Panc1 (cell line): ENCODE results near the gene SPEF1. TPM values are rescaled to one million over a fixed set of nuclear protein-coding genes. Genes with fewer than 3 reads are reported as not detected.

Experiments
- ATAC-seq: fragments of 200-7000 bp; cut with Tn5 transposase; 2 replicates; pipeline ENCODE4 v1.9.1; 2020; ENCODE audit warnings: mild to moderate bottlenecking, moderate library complexity
- BruUV-seq: library from RNA; stranded (reverse); fragments of 400-500 nt; replicated peaks from 2 replicates; lab custom pipeline; 2021; lab: Mats Ljungman, UMichigan
- CTCF ChIA-PET: fragments of 300-600 bp; sonication (Branson Sonifier 250); formaldehyde crosslinking; loops from one replicate; lab custom pipeline; 2022; ENCODE audit warnings: antibody characterized with exemption; lab: Charles Lee
- POLR2A ChIA-PET: fragments of 300-600 bp; sonication (Branson Sonifier 250); formaldehyde crosslinking; loops from one replicate; lab custom pipeline; 2022; ENCODE audit warnings: antibody characterized with exemption; lab: Charles Lee
- DNase-seq: peaks from one replicate; pipeline ENCODE4 v3.0.0-alpha.2; 2010; ENCODE audit warnings: low read depth, low spot score
- H3K27ac ChIP-seq: 2 replicates; pipeline ENCODE4 v1.5.1; 2011; ENCODE audit warnings: mild to moderate bottlenecking, low read length, inconsistent platforms
- H3K27me3 ChIP-seq: fragments of 200-500 bp; sonication (Bioruptor generic); 2 replicates; pipeline ENCODE4 v1.6.0; 2014; ENCODE audit warnings: low read length, inconsistent platforms; ENCODE audit not compliant: control insufficient read depth, insufficient read depth
- H3K36me3 ChIP-seq: fragments of 200-500 bp; sonication (Bioruptor generic); 2 replicates; pipeline ENCODE4 v1.5.1; 2014; ENCODE audit warnings: inconsistent platforms, mild to moderate bottlenecking, low read length, moderate library complexity; ENCODE audit not compliant: control insufficient read depth, insufficient read depth
- H3K4me1 ChIP-seq: 2 replicates; pipeline ENCODE4 v1.5.1; 2011; ENCODE audit warnings: inconsistent platforms, mild to moderate bottlenecking, low read length, moderate library complexity; ENCODE audit not compliant: control insufficient read depth, insufficient read depth
- H3K4me3 ChIP-seq, 2 experiments: 2 replicates each; pipeline ENCODE4 v1.5.1; 2011 to 2012; ENCODE audit warnings: low read depth in 2 of 2, low read length in 2 of 2, mild to moderate bottlenecking in 2 of 2, inconsistent platforms in 1 of 2, moderate library complexity in 1 of 2
- H3K9me3 ChIP-seq: fragments of 200-500 bp; sonication (Bioruptor generic); 2 replicates; pipeline ENCODE4 v1.5.1; 2014; ENCODE audit warnings: low read depth, mild to moderate bottlenecking, inconsistent platforms, low read length, moderate library complexity; ENCODE audit not compliant: control insufficient read depth, insufficient read depth
- CTCF ChIP-seq: fragments of 450-650 bp; IDR thresholded peaks from 2 replicates; pipeline ENCODE4 v1.5.1; 2017; ENCODE audit warnings: mild to moderate bottlenecking
- POLR2AphosphoS5 ChIP-seq: IDR thresholded peaks from 2 replicates; pipeline ENCODE4 v1.6.1; 2012; ENCODE audit warnings: mild to moderate bottlenecking, low read depth, low read length, moderate library complexity
- REST ChIP-seq, 2 experiments: IDR thresholded peaks; 2 replicates each; pipeline ENCODE4 v1.6.1; 2011 to 2012; ENCODE audit warnings: low read depth in 2 of 2, control low read depth in 1 of 2, low read length in 1 of 2, mild to moderate bottlenecking in 1 of 2, moderate library complexity in 1 of 2; ENCODE audit not compliant: insufficient read depth in 1 of 2
- SIN3A ChIP-seq: IDR thresholded peaks from 2 replicates; pipeline ENCODE4 v1.6.1; 2012; ENCODE audit warnings: low read depth, mild to moderate bottlenecking, low read length, moderate library complexity, borderline replicate concordance; ENCODE audit not compliant: insufficient read depth
- TCF7L2 ChIP-seq: IDR thresholded peaks from 2 replicates; pipeline ENCODE4 v1.6.1; 2011; ENCODE audit warnings: mild to moderate bottlenecking, low read depth, low read length, inconsistent platforms
- in situ Hi-C: cut with HindIII; loops from 2 replicates; pipeline ENCODE4 v1.10.0; 2016; ENCODE audit warnings: low sequenced_read_pairs, low pct_unique_long_range_greater_than_20kb
- intact Hi-C: fragments of 100-400 bp; cut with micrococcal nuclease; formaldehyde crosslinking; loops from one replicate; pipeline ENCODE4 v1.10.0; 2022; ENCODE audit not compliant: unreplicated experiment
- total RNA-seq: library from RNA; stranded (reverse); gene quantifications from one replicate; pipeline ENCODE4 v1.2.1, GENCODE V29; 2021; ENCODE audit not compliant: unreplicated experiment

SPEF1 gene
- total RNA-seq, 1 experiment from 2014 or later = 0.41 TPM

GRCh38 chr20:3778976-3779375 lies 2.3 kb downstream of the SPEF1 start:
- ChIA-PET POLR2A (interaction anchor here (0.6 to 1.3 kb wide), 2 partner anchors 12 to 36 kb away, joined by 3 to 4 read pairs; partner anchors contain the start of gene ADISSP), CTCF (no interaction called here)
- Histone ChIP-seq H3K27me3 (no peaks in the 10 kb centered on the region), H3K36me3 (no peaks in the 10 kb centered on the region), H3K4me3 (no peak overlapping the region), H3K27ac (no peak overlapping the region), H3K4me1 (peaks cover 10% of the 10 kb centered on the region), H3K9me3 (no peaks in the 10 kb centered on the region)
- in situ Hi-C loops (no loop called here), intact Hi-C loops (no loop called here)
- TF ChIP-seq REST (IDR thresholded peaks at IDR 0.05; ENCODE audit: insufficient read depth in 1 of 2, low read depth in 2 of 2, low read length in 1 of 2) (no peak), TCF7L2 (no peak), SIN3A (no peak), CTCF (no peak), POLR2AphosphoS5 (no peak)
- DNase-seq = no peak
- no peak for ATAC-seq
- BruUV-seq = no TSS peak

- Histone ChIP-seq H3K4me1 (0 out of 2 replicates have a peak, but pooled peaks cover 3% of the 10 kb centered on the region), H3K9me3 (no peaks in the 10 kb centered on the region), H3K4me3 (peak overlapping the region; percentile 40 to 62), H3K27ac (no peak overlapping the region; the same call in 1 of the 2 replicates), H3K36me3 (no peaks in the 10 kb centered on the region), H3K27me3 (no peaks in the 10 kb centered on the region)
- intact Hi-C loops (no loop called here), in situ Hi-C loops (no loop called here)
- TF ChIP-seq REST (IDR thresholded peaks at IDR 0.05; ENCODE audit: insufficient read depth in 1 of 2, low read depth in 2 of 2, low read length in 1 of 2) (no peak), CTCF (no peak), SIN3A (no peak), POLR2AphosphoS5 (no peak), TCF7L2 (no peak)
- ChIA-PET CTCF (interaction anchor here (0.6 to 1.0 kb wide), 4 partner anchors 9 to 341 kb away, joined by 3 to 5 read pairs (median 4); no protein-coding TSS in a partner anchor), POLR2A (interaction anchor here (0.5 to 1.3 kb wide), 2 partner anchors 11 to 168 kb away, joined by 3 to 4 read pairs; partner anchors contain the start of gene ADISSP)
- BruUV-seq = no TSS peak
- DNase-seq (no peak), ATAC-seq (peak; percentile 64)
Observed at GRCh38 chr20:3777716-3778629, 3.3 kb downstream of the SPEF1 start.
